H1 (cell line): Measurements from ENCODE around the gene CD300C.

ENCODE experiments used
- CREB1 ChIP-seq: IDR thresholded peaks from 2 replicates; pipeline ENCODE4 v1.6.1; 2012; ENCODE audit warnings: inconsistent platforms
- TF ChIP-seq, protein P1 (sequence below): IDR thresholded peaks from 2 replicates; pipeline ENCODE4 v1.6.1; 2011; ENCODE audit warnings: low read length, improper control_type of control experiment
- TF ChIP-seq, protein P2 (sequence below), 3 experiments: IDR thresholded peaks; 1 replicate in 2 of 3; 2 replicates in 1 of 3; pipeline versions ENCODE4 v1.5.1 to v1.6.1; 2011; ENCODE audit warnings: low read length in 3 of 3, mild to moderate bottlenecking in 3 of 3, inconsistent platforms in 2 of 3, low read depth in 1 of 3, moderate library complexity in 1 of 3; ENCODE audit not compliant: insufficient read depth in 1 of 3; ENCODE audit errors: control extremely low read depth in 1 of 3

DNA sequence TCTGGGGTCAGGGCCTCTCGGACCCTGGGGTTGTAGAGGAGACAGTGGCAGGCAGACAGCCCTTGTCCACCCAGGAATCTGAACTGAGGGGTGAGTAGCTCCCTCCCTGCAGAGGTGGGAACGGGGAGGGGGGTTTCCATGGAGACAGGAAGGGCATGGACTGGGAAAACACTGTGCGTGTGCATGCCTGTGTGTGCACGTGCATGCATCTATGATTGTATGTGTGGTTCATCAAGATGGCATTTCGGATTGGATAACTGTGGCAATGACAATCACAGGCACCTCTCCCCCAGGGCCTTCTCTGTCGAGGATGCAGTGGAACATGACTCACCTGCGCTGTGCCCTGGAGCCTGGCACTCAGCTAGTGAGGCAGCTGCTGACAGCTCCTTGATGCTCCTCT lies 6.1 kb upstream of the CD300C start:
- TF ChIP-seq, protein P1, sequence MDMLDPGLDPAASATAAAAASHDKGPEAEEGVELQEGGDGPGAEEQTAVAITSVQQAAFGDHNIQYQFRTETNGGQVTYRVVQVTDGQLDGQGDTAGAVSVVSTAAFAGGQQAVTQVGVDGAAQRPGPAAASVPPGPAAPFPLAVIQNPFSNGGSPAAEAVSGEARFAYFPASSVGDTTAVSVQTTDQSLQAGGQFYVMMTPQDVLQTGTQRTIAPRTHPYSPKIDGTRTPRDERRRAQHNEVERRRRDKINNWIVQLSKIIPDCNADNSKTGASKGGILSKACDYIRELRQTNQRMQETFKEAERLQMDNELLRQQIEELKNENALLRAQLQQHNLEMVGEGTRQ, result no peak
- TF ChIP-seq, protein P2, sequence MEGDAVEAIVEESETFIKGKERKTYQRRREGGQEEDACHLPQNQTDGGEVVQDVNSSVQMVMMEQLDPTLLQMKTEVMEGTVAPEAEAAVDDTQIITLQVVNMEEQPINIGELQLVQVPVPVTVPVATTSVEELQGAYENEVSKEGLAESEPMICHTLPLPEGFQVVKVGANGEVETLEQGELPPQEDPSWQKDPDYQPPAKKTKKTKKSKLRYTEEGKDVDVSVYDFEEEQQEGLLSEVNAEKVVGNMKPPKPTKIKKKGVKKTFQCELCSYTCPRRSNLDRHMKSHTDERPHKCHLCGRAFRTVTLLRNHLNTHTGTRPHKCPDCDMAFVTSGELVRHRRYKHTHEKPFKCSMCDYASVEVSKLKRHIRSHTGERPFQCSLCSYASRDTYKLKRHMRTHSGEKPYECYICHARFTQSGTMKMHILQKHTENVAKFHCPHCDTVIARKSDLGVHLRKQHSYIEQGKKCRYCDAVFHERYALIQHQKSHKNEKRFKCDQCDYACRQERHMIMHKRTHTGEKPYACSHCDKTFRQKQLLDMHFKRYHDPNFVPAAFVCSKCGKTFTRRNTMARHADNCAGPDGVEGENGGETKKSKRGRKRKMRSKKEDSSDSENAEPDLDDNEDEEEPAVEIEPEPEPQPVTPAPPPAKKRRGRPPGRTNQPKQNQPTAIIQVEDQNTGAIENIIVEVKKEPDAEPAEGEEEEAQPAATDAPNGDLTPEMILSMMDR (IDR thresholded peaks at IDR 0.05; ENCODE audit: control extremely low read depth in 1 of 3, insufficient read depth in 1 of 3, low read depth in 1 of 3, low read length in 3 of 3), result no peak
- TF ChIP-seq CREB1, result no peak
